Effector memory CD4-positive, alpha-beta T cell (primary cell): ENCODE results near the gene CARD14.
"Not testable (repeated sequence)": the region's sequence is repeated elsewhere in the genome, so short reads cannot be mapped to it uniquely, and the experiment has no call there.

ENCODE experiments used
- DNase-seq, 3 donors: peaks; one replicate each; pipeline ENCODE4 v3.0.0-alpha.2; 2020
- H3K27ac ChIP-seq: 2 replicates; pipeline ENCODE4 v1.7.0; 2013; ENCODE audit warnings: mild to moderate bottlenecking, low read length, moderate library complexity; ENCODE audit not compliant: insufficient read depth, poor library complexity, severe bottlenecking
- H3K27me3 ChIP-seq: replicated peaks from 2 replicates; pipeline ENCODE4 v1.7.0; 2013; ENCODE audit warnings: mild to moderate bottlenecking, low read length; ENCODE audit not compliant: insufficient read depth, control insufficient read depth, poor library complexity, severe bottlenecking
- H3K36me3 ChIP-seq: 2 replicates; pipeline ENCODE4 v1.7.0; 2013; ENCODE audit warnings: mild to moderate bottlenecking, low read length, moderate library complexity; ENCODE audit not compliant: control insufficient read depth, insufficient read depth
- H3K4me1 ChIP-seq: 2 replicates; pipeline ENCODE4 v1.7.0; 2013; ENCODE audit warnings: low read length, mild to moderate bottlenecking; ENCODE audit not compliant: control insufficient read depth, insufficient read depth, poor library complexity, severe bottlenecking
- H3K4me3 ChIP-seq: 2 replicates; pipeline ENCODE4 v1.7.0; 2013; ENCODE audit warnings: low read length, low read depth, mild to moderate bottlenecking; ENCODE audit not compliant: insufficient read depth, poor library complexity, severe bottlenecking
- H3K9me3 ChIP-seq: 2 replicates; pipeline ENCODE4 v1.7.0; 2013; ENCODE audit warnings: mild to moderate bottlenecking, low read length, moderate library complexity; ENCODE audit not compliant: control insufficient read depth

CARD14 gene

GRCh38 chr17:80229011-80229410 is 59.2 kb downstream of the CARD14 start:
- Histone ChIP-seq H3K27me3 (no peaks in the 10 kb centered on the region), H3K27ac (no peak overlapping the region), H3K9me3 (peaks cover 8% of the 10 kb centered on the region), H3K4me1 (no peaks in the 10 kb centered on the region), H3K4me3 (no peak overlapping the region), H3K36me3 (peaks cover 18% of the 10 kb centered on the region)
- DNase-seq, result no peak

- DNase-seq, result no peak
- Histone ChIP-seq H3K9me3 (peaks cover 8% of the 10 kb centered on the region), H3K4me3 (no peak overlapping the region), H3K4me1 (no peaks in the 10 kb centered on the region), H3K27me3 (no peaks in the 10 kb centered on the region), H3K36me3 (peaks cover 33% of the 10 kb centered on the region), H3K27ac (no peak overlapping the region)
Measured at GRCh38 chr17:80232438-80232837, 62.6 kb downstream of the CARD14 start.

DNA sequence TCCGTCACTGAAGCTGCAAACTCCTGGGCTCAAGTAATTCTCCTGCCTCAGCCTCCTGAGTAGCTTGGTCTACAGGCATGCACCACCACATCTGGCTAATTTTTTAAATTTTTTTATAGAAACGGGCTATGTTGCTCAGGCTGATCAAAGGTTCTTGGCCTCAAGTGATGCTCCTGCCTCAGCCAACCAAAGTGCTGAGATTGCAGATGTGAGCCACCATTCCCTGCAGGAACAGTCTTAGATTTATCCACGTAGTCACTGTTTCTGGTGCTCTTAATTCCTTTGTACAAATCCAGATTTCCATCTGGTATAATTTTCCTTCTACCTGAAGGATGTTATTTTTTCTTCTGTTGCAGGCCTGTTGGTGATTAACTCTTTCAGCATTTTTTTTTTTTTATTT is 63.4 kb downstream of the CARD14 start:
- H3K4me3 ChIP-seq, result no peak overlapping the region
- H3K4me1 ChIP-seq, result no peaks in the 10 kb centered on the region
- no peak for DNase-seq
- peaks cover 40% of the 10 kb centered on the region for H3K36me3 ChIP-seq
- no peaks in the 10 kb centered on the region for H3K27me3 ChIP-seq
- peaks cover 8% of the 10 kb centered on the region for H3K9me3 ChIP-seq
- H3K27ac ChIP-seq, result no peak overlapping the region

DNA sequence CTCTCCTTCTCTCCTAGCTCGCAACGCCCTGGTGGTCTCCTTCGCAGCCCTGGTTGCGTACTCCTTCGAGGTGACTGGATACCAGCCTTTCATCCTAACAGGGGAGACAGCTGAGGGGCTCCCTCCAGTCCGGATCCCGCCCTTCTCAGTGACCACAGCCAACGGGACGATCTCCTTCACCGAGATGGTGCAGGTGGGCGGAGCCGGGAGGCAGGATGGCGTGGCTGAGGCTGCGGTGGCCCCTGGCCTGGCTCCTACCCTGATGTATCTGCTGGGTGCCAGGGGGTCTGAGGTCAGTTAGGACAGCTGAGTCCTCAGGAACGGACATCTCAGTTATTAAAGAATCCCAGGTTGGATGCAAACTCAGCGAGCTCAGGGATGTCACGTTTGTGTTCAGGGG is 67.1 kb downstream of the CARD14 start:
- Histone ChIP-seq H3K27me3 (no peaks in the 10 kb centered on the region), H3K9me3 (peaks cover 8% of the 10 kb centered on the region), H3K27ac (no peak overlapping the region), H3K4me3 (no peak overlapping the region), H3K4me1 (no peaks in the 10 kb centered on the region), H3K36me3 (peaks cover 45% of the 10 kb centered on the region)
- DNase-seq, result no peak

DNA sequence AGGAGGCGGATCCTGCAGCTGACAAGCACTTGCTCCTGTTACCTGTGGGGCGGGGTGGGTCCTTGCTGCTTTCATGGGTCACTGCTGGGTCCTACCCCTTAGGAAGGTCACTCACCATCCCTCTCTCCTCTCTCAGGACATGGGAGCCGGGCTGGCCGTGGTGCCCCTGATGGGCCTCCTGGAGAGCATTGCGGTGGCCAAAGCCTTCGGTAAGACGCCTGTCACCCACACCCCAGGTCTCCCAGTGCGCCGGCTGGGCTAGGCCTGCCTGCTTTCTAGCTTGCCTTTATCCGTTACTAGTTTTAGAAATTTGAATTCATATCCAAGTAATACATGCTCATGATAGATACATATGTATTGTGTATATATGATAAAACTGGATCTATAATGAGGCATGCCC is 67.6 kb downstream of the CARD14 start:
- no peak overlapping the region for H3K27ac ChIP-seq
- H3K9me3 ChIP-seq, result peaks cover 5% of the 10 kb centered on the region
- DNase-seq, result no peak
- no peaks in the 10 kb centered on the region for H3K4me1 ChIP-seq
- no peak overlapping the region for H3K4me3 ChIP-seq
- H3K27me3 ChIP-seq, result no peaks in the 10 kb centered on the region
- H3K36me3 ChIP-seq, result peaks cover 45% of the 10 kb centered on the region

GRCh38 chr17:80242505-80242904 is 72.7 kb downstream of the CARD14 start:
- Histone ChIP-seq H3K27ac (no peak overlapping the region), H3K4me1 (no peaks in the 10 kb centered on the region), H3K36me3 (peaks cover 36% of the 10 kb centered on the region), H3K9me3 (no peaks in the 10 kb centered on the region), H3K4me3 (no peak overlapping the region), H3K27me3 (no peaks in the 10 kb centered on the region)
- DNase-seq, result no peak

DNA sequence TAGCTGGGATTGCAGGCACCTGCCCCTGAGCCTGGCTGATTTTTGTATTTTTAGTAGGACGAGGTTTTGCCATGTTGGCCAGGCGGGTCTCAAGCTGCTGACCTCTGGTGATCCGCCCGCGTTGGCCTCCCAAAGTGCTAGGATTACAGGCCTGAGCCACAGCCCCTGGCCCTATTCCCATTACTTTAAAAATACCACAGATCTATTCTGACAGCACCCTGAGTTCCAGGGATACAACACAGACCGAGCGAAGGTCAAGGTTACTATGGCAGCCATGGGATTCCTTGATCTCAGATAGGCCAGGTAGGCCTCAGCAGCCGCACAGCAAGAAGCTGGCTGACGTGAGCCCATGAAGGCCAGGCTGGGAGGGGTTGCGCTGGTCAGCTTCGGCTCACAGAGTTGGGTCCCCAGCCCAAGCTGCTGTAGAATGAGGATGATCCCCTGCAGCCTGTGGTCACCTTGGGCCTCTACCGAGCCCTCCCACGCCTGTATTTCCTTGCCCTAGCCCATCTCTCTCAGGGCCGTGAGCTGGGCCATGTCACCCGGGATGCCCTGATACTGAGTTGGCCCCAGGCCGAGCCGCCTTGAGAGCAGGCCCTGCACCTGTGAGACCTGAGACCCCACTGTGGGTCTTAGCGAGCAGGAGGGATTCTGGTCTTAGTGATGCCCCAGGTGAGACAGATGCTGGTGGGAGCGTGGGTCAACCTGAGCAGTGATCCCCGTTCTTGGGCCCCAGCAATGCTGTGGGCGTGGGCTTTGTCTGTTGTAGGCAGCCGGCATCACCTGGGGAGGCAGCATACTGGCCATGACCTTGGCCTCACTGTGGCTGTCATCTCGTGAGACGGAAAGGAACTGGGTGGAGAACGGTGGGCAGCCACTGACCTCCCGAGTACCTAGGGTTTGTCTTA is 74.0 kb downstream of the CARD14 start:
- H3K9me3 ChIP-seq, result no peaks in the 10 kb centered on the region

DNA sequence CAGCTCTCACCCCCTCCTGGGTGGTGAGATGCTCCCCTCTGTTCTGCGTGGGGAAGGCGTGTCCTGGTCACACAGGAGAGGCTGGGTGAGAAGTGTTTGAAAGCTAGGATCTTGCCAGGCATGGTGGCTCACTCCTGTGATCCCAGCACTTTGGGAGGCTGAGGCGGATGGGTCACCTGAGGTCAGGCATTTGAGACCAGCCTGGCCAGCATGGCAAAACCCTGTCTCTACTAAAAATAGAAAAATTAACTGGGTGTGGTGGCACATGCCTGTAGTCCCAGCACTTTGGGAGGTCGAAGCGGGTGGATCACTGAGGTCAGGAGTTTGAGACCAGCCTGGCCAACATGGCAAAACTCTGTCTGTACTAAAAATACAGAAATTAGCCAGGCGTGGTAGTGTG is 74.6 kb downstream of the CARD14 start:
- H3K4me1 ChIP-seq, H3K4me3 ChIP-seq, H3K9me3 ChIP-seq, DNase-seq, H3K27ac ChIP-seq, H3K27me3 ChIP-seq: not testable (repeated sequence)
- H3K36me3 ChIP-seq, result peaks cover 26% of the 10 kb centered on the region

More for the DNA sequence above, 74.0 kb downstream of the CARD14 start:
- Histone ChIP-seq H3K27ac (no peak overlapping the region), H3K4me1 (no peaks in the 10 kb centered on the region), H3K4me3 (no peak overlapping the region), H3K36me3 (peaks cover 26% of the 10 kb centered on the region), H3K27me3 (no peaks in the 10 kb centered on the region)
- no peak for DNase-seq

DNA sequence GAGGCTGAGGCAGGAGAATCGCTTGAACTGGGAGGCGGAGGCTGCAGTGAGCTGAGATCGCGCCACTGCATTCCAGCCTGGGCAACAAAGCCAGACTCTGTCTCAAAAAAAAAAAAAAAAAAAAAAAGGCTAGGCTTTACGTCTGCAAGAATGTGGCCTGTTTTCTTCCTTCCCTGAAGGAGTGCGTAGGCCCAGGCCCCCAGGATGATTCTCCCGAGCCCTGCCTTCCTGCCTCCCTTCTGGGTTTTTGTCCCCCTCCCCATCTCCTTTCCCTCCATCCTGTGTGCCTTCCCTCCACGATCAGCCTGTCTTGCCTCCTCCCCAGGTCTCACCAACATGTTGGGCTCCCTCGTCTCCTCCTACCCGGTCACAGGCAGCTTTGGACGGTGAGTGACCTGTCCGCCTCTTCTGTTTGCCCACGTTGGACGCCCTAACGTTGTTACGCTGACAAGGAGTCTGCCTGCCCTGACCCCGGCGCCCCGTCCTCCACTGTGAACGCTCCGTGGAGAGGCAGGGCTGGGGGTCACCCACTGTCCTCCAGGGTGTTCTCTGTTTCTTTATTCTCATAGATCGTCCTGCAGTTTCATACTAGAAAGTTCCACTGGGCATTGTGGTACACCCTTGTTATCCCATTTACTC is 75.2 kb downstream of the CARD14 start:
- peaks cover 26% of the 10 kb centered on the region for H3K36me3 ChIP-seq

DNA sequence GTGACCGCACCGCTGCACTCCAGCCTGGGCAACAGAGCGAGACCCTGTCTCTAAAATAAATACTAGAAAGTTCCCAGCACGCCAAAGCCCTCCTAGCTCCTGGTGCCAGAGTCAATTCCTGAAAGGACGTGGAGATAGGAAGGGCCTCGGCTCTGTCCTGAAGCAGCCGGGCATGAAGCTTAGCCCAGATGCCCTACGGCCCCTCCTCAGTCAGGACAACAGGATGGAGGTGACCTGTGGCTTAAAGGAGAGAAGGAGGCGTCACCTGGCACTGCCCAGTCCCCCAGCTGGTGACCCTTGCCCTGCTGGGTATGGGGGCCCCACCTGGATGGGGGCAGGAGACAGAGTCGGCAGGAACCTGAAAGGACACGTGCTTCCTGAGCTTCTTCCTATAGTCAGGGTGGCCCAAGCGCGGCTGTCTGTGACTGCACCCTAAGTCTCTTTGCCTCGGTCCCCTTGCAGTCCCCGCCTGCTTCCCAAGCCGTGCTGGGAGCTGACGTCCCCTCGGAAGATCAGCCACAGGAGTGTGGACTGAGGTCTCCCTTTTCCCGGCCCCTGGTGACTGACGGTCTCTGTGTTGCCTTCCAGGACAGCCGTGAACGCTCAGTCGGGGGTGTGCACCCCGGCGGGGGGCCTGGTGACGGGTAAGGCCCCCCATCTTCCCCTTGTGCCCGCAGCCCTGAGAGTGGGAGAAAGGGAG is 75.9 kb downstream of the CARD14 start:
- no peak for DNase-seq
- Histone ChIP-seq H3K4me1 (no peaks in the 10 kb centered on the region), H3K36me3 (peaks cover 26% of the 10 kb centered on the region), H3K27me3 (no peaks in the 10 kb centered on the region), H3K27ac (no peak overlapping the region), H3K4me3 (no peak overlapping the region), H3K9me3 (no peaks in the 10 kb centered on the region)

More for the DNA sequence above, 75.2 kb downstream of the CARD14 start:
- Histone ChIP-seq H3K9me3 (no peaks in the 10 kb centered on the region), H3K4me1 (no peaks in the 10 kb centered on the region), H3K4me3 (no peak overlapping the region), H3K27ac (no peak overlapping the region), H3K27me3 (no peaks in the 10 kb centered on the region)
- no peak for DNase-seq
